Testis (tissue), 2 donors: ENCODE results near the gene COL5A2.

Experiments used
- CTCF ChIP-seq, 3 experiments: fragments of 450-650 bp in 2 of 3; fragments of 200-600 bp in 1 of 3; sonication (generic) in 1 of 3; IDR thresholded peaks; one replicate each; pipeline ENCODE4 v1.5.1; 2016 to 2019; ENCODE audit warnings: antibody characterized with exemption in 3 of 3, mild to moderate bottlenecking in 2 of 3, moderate library complexity in 1 of 3
- POLR2A ChIP-seq: fragments of 450-650 bp; IDR thresholded peaks from one replicate; pipeline ENCODE4 v1.6.1; 2017; ENCODE audit warnings: antibody characterized with exemption, mild to moderate bottlenecking, moderate library complexity

- no peak for TF ChIP-seq POLR2A
- no peak for TF ChIP-seq CTCF (IDR thresholded peaks at IDR 0.05)
Observed at GRCh38 chr2:189155795-189156194, 23.8 kb downstream of the COL5A2 start.
